Measurements from ENCODE around the gene SLC22A31.
A peak's percentile ranks its signal among the peaks of the same experiment; 100 is the strongest.
"Not testable (repeated sequence)": the region's sequence is repeated elsewhere in the genome, so short reads cannot be mapped to it uniquely, and the experiment has no call there.

Gene SLC22A31

GRCh38 chr16:89200124-89200849 lies at the start of gene SLC22A31:
Gene SLC22A31, minus strand, starts transcription at chr16:89200537. Its CDS starts 36 bp downstream, at chr16:89200501.
- peak within 1 kb of the TSS; percentile 21 for H3K4me3 ChIP-seq (replicated peaks; ENCODE audit: low read depth, low read length)
- no peak for DNase-seq (ENCODE audit: low read depth)
- TF ChIP-seq, protein P1, sequence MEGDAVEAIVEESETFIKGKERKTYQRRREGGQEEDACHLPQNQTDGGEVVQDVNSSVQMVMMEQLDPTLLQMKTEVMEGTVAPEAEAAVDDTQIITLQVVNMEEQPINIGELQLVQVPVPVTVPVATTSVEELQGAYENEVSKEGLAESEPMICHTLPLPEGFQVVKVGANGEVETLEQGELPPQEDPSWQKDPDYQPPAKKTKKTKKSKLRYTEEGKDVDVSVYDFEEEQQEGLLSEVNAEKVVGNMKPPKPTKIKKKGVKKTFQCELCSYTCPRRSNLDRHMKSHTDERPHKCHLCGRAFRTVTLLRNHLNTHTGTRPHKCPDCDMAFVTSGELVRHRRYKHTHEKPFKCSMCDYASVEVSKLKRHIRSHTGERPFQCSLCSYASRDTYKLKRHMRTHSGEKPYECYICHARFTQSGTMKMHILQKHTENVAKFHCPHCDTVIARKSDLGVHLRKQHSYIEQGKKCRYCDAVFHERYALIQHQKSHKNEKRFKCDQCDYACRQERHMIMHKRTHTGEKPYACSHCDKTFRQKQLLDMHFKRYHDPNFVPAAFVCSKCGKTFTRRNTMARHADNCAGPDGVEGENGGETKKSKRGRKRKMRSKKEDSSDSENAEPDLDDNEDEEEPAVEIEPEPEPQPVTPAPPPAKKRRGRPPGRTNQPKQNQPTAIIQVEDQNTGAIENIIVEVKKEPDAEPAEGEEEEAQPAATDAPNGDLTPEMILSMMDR (IDR thresholded peaks at IDR 0.05; ENCODE audit: low read length, missing control alignments) = no peak

GRCh38 chr16:89248196-89248982 lies 48.1 kb upstream of the SLC22A31 start:
- peak overlapping the region; percentile 48 for H3K4me3 ChIP-seq (replicated peaks; ENCODE audit: low read depth, low read length)
- TF ChIP-seq, protein P1 (IDR thresholded peaks at IDR 0.05; ENCODE audit: low read length, missing control alignments) = no peak
- DNase-seq (ENCODE audit: low read depth) = no peak

GRCh38 chr16:89247734-89248075 lies 47.4 kb upstream of the SLC22A31 start:
- not testable (repeated sequence) for DNase-seq (ENCODE audit: low read depth)
- H3K4me3 ChIP-seq (replicated peaks; ENCODE audit: low read depth, low read length) = peak overlapping the region; percentile 48

GRCh38 chr16:89246903-89247733 lies 46.8 kb upstream of the SLC22A31 start:
- DNase-seq (ENCODE audit: low read depth) = peak; percentile 88
- TF ChIP-seq, protein P1 (IDR thresholded peaks at IDR 0.05; ENCODE audit: low read length, missing control alignments) = no peak
- peak overlapping the region; percentile 48 for H3K4me3 ChIP-seq (replicated peaks; ENCODE audit: low read depth, low read length)

DNA sequence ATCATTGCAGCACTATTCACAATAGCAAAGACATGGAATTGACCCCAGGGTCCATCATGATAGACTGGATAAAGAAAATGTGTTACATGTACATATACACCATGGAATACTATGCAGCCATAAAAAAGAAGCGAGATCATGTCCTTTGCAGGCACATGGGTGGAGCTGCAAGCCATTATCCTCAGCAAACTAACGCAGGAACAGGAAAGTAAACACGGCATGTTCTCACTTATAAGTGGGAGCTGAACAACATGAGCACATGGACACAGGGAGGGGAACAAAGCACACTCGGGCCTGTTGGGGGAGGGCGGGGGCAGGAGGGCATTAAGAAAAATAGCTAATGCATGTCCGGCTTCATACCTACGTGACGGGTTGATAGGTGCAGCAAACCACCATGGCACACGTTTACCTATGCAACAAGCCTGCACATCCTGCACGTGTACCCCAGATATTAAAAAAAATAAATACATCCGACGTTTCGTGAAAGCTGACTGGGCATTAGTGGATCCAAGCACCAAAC lies 46.1 kb upstream of the SLC22A31 start:
- H3K4me3 ChIP-seq (replicated peaks; ENCODE audit: low read depth, low read length) = peak overlapping the region; percentile 45
- no peak for DNase-seq (ENCODE audit: low read depth)
- TF ChIP-seq, protein P1 (IDR thresholded peaks at IDR 0.05; ENCODE audit: low read length, missing control alignments) = no peak

DNA sequence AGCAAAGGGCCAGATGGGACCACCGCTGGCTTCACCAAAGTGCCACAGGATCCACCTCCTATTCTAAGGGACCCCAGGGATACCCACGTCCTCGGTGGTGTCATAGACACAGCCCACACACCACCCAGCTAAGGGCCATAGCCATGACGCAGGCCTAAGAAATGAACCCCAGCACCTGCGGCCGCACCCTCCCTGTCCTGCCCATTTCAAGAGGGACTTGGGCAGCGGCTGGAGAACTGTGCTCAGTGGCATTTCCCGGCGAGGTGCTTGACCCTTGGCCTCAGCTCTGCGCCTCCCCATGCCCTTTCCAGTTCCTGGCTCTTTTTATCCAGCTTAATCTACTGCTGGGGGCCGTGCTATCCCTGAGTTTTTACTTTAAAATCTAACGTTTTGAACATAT lies 44.4 kb upstream of the SLC22A31 start:
- TF ChIP-seq, protein P1 (IDR thresholded peaks at IDR 0.05; ENCODE audit: low read length, missing control alignments) = no peak
- H3K4me3 ChIP-seq (replicated peaks; ENCODE audit: low read depth, low read length) = no peak overlapping the region
- DNase-seq (ENCODE audit: low read depth) = no peak

GRCh38 chr16:89244264-89244663 lies 43.9 kb upstream of the SLC22A31 start:
- H3K4me3 ChIP-seq (replicated peaks; ENCODE audit: low read depth, low read length); DNase-seq (ENCODE audit: low read depth): not testable (repeated sequence)
